Panc1 (cell line): Measurements from ENCODE around the gene BTG2.

ENCODE experiments used
- POLR2AphosphoS5 ChIP-seq: IDR thresholded peaks from 2 replicates; pipeline ENCODE4 v1.6.1; 2012; ENCODE audit warnings: mild to moderate bottlenecking, low read depth, low read length, moderate library complexity
- TF ChIP-seq, protein P1 (sequence below): fragments of 450-650 bp; IDR thresholded peaks from 2 replicates; pipeline ENCODE4 v1.5.1; 2017; ENCODE audit warnings: mild to moderate bottlenecking
- TF ChIP-seq, protein P2 (sequence below), 2 experiments: IDR thresholded peaks; 2 replicates each; pipeline ENCODE4 v1.6.1; 2011 to 2012; ENCODE audit warnings: low read depth in 2 of 2, control low read depth in 1 of 2, low read length in 1 of 2, mild to moderate bottlenecking in 1 of 2, moderate library complexity in 1 of 2; ENCODE audit not compliant: insufficient read depth in 1 of 2

DNA sequence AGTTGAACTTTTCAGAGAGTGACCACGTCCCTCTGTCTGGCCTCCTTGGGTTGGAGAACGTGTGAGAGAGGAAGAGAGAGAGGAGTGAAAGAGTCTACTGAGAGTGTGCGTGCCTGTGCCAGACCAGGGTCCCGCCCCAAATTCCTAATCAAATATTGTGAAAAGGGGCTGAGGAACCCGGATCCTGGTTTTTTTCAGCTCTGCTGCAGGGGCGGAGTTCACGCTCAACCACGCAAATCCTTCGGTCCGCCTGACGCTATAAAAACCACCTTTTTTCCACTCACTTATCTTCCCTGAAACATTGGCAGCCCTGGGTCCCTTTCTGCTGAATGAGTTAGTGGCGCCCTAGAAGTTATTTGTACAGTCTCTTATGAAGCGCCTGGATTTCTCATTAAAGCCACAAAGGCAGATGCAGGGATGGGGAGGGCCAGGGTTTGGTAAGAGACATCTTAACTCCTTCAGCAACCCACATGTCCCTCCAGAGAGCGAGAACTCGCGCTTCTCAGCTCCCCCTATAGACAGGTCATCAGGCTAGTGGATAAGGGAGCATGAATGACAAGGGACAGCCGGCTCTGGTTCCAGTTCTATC lies 45.8 kb downstream of the BTG2 start, which contains the start of gene FMOD:
- TF ChIP-seq, protein P1, sequence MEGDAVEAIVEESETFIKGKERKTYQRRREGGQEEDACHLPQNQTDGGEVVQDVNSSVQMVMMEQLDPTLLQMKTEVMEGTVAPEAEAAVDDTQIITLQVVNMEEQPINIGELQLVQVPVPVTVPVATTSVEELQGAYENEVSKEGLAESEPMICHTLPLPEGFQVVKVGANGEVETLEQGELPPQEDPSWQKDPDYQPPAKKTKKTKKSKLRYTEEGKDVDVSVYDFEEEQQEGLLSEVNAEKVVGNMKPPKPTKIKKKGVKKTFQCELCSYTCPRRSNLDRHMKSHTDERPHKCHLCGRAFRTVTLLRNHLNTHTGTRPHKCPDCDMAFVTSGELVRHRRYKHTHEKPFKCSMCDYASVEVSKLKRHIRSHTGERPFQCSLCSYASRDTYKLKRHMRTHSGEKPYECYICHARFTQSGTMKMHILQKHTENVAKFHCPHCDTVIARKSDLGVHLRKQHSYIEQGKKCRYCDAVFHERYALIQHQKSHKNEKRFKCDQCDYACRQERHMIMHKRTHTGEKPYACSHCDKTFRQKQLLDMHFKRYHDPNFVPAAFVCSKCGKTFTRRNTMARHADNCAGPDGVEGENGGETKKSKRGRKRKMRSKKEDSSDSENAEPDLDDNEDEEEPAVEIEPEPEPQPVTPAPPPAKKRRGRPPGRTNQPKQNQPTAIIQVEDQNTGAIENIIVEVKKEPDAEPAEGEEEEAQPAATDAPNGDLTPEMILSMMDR: peak; percentile 23
- TF ChIP-seq, protein P2, sequence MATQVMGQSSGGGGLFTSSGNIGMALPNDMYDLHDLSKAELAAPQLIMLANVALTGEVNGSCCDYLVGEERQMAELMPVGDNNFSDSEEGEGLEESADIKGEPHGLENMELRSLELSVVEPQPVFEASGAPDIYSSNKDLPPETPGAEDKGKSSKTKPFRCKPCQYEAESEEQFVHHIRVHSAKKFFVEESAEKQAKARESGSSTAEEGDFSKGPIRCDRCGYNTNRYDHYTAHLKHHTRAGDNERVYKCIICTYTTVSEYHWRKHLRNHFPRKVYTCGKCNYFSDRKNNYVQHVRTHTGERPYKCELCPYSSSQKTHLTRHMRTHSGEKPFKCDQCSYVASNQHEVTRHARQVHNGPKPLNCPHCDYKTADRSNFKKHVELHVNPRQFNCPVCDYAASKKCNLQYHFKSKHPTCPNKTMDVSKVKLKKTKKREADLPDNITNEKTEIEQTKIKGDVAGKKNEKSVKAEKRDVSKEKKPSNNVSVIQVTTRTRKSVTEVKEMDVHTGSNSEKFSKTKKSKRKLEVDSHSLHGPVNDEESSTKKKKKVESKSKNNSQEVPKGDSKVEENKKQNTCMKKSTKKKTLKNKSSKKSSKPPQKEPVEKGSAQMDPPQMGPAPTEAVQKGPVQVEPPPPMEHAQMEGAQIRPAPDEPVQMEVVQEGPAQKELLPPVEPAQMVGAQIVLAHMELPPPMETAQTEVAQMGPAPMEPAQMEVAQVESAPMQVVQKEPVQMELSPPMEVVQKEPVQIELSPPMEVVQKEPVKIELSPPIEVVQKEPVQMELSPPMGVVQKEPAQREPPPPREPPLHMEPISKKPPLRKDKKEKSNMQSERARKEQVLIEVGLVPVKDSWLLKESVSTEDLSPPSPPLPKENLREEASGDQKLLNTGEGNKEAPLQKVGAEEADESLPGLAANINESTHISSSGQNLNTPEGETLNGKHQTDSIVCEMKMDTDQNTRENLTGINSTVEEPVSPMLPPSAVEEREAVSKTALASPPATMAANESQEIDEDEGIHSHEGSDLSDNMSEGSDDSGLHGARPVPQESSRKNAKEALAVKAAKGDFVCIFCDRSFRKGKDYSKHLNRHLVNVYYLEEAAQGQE (IDR thresholded peaks at IDR 0.05; ENCODE audit: insufficient read depth in 1 of 2, low read depth in 2 of 2, low read length in 1 of 2): no peak
- TF ChIP-seq POLR2AphosphoS5: no peak
